ENCODE results near the gene IL1RAPL1. TPM values are rescaled to one million over a fixed set of nuclear protein-coding genes. Genes with fewer than 3 reads are reported as not detected.

The IL1RAPL1 gene
- polyA plus RNA-seq, 1 of the 3 experiments (the other 2 are of a cell fraction): 2.8 TPM

DNA sequence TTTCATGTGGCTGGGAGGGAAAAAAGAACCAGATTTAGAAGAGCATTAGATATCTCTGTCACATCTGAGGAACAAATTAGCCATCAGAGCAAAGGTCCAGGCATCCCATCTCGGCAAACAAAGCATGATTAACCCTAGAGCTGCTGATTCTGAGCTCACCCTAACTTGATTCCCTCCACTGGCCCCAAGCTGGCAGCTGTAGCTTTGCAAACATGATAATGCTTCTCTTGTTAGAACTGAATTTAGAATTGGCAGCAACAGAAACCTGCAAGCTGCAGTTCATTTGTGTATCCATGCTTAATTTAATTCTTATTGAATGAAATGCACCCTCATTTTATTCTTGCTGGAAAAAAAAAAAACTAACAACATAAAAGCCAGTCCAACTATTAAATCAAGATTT is 289.2 kb downstream of the IL1RAPL1 start:
- Histone ChIP-seq H3F3A (replicated peaks; ENCODE audit: insufficient read depth) (no peaks in the 10 kb centered on the region), H3K27me3 (ENCODE audit: insufficient read depth) (no peaks in the 10 kb centered on the region), H3K4me1 (ENCODE audit: control insufficient read depth in 1 of 2, insufficient read depth in 2 of 2, low read depth in 1 of 2, low read length in 1 of 2) (no peaks in the 10 kb centered on the region), H3K4me3 (ENCODE audit: low read depth in 2 of 2, low read length in 1 of 2) (no peak overlapping the region), H3K9ac (no peak overlapping the region), H3K36me3 (replicated peaks in 1 of 2; ENCODE audit: control insufficient read depth in 1 of 2, insufficient read depth in 2 of 2, low read length in 1 of 2) (peaks cover 0 to 3% of the 10 kb centered on the region in 2 experiments), H3K9me2 (no peaks in the 10 kb centered on the region), H3K79me2 (ENCODE audit: insufficient read depth) (no peaks in the 10 kb centered on the region), H3K27ac (ENCODE audit: low read depth in 2 of 2, low read length in 1 of 2) (no peak overlapping the region), H4K20me1 (ENCODE audit: insufficient read depth) (no peaks in the 10 kb centered on the region), H2AFZ (ENCODE audit: low read depth) (no peak overlapping the region), H3K4me2 (no peak overlapping the region), H3K9me3 (no peaks in the 10 kb centered on the region)
- WGBS (ENCODE audit: low lambda C conversion rate): 0% methylated on average over 1 of the region's 1 CpG
- ChIA-PET CTCF (no interaction called here), POLR2A (no interaction called here)
- DNase-seq: no peak
- TF ChIP-seq NRF1 (IDR thresholded peaks at IDR 0.05; ENCODE audit: low read depth, low read length) (no peak), RCOR1 (IDR thresholded peaks at IDR 0.05; ENCODE audit: low read length) (no peak), FOSL2 (IDR thresholded peaks at IDR 0.05; ENCODE audit: borderline replicate concordance, low read depth) (no peak), SMC3 (IDR thresholded peaks at IDR 0.05; ENCODE audit: low read depth, low read length) (no peak), CHD2 (IDR thresholded peaks at IDR 0.05; ENCODE audit: low read length, partially characterized antibody) (no peak), EZH2phosphoT487 (IDR thresholded peaks at IDR 0.05; ENCODE audit: borderline replicate concordance, low read depth) (no peak), EP300 (IDR thresholded peaks at IDR 0.05; ENCODE audit: borderline replicate concordance in 1 of 2, low read depth in 1 of 2, low read length in 1 of 2) (no peak), RAD21 (IDR thresholded peaks at IDR 0.05; ENCODE audit: low read length) (no peak), TAF1 (IDR thresholded peaks at IDR 0.05; ENCODE audit: borderline replicate concordance, low read depth, low read length) (no peak), POLR2AphosphoS5 (IDR thresholded peaks at IDR 0.05; ENCODE audit: low read depth, low read length) (no peak), MXI1 (IDR thresholded peaks at IDR 0.05; ENCODE audit: low read depth, low read length) (no peak), RXRA (IDR thresholded peaks at IDR 0.05; ENCODE audit: borderline replicate concordance, low read depth) (no peak)
- TF ChIP-seq, protein P1, sequence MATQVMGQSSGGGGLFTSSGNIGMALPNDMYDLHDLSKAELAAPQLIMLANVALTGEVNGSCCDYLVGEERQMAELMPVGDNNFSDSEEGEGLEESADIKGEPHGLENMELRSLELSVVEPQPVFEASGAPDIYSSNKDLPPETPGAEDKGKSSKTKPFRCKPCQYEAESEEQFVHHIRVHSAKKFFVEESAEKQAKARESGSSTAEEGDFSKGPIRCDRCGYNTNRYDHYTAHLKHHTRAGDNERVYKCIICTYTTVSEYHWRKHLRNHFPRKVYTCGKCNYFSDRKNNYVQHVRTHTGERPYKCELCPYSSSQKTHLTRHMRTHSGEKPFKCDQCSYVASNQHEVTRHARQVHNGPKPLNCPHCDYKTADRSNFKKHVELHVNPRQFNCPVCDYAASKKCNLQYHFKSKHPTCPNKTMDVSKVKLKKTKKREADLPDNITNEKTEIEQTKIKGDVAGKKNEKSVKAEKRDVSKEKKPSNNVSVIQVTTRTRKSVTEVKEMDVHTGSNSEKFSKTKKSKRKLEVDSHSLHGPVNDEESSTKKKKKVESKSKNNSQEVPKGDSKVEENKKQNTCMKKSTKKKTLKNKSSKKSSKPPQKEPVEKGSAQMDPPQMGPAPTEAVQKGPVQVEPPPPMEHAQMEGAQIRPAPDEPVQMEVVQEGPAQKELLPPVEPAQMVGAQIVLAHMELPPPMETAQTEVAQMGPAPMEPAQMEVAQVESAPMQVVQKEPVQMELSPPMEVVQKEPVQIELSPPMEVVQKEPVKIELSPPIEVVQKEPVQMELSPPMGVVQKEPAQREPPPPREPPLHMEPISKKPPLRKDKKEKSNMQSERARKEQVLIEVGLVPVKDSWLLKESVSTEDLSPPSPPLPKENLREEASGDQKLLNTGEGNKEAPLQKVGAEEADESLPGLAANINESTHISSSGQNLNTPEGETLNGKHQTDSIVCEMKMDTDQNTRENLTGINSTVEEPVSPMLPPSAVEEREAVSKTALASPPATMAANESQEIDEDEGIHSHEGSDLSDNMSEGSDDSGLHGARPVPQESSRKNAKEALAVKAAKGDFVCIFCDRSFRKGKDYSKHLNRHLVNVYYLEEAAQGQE (IDR thresholded peaks at IDR 0.05; ENCODE audit: low read depth, low read length): no peak
- TF ChIP-seq, protein P2, sequence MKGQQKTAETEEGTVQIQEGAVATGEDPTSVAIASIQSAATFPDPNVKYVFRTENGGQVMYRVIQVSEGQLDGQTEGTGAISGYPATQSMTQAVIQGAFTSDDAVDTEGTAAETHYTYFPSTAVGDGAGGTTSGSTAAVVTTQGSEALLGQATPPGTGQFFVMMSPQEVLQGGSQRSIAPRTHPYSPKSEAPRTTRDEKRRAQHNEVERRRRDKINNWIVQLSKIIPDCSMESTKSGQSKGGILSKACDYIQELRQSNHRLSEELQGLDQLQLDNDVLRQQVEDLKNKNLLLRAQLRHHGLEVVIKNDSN (IDR thresholded peaks at IDR 0.05; ENCODE audit: borderline replicate concordance, low read depth): no peak
- TF ChIP-seq, protein P3, sequence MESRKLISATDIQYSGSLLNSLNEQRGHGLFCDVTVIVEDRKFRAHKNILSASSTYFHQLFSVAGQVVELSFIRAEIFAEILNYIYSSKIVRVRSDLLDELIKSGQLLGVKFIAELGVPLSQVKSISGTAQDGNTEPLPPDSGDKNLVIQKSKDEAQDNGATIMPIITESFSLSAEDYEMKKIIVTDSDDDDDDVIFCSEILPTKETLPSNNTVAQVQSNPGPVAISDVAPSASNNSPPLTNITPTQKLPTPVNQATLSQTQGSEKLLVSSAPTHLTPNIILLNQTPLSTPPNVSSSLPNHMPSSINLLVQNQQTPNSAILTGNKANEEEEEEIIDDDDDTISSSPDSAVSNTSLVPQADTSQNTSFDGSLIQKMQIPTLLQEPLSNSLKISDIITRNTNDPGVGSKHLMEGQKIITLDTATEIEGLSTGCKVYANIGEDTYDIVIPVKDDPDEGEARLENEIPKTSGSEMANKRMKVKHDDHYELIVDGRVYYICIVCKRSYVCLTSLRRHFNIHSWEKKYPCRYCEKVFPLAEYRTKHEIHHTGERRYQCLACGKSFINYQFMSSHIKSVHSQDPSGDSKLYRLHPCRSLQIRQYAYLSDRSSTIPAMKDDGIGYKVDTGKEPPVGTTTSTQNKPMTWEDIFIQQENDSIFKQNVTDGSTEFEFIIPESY (IDR thresholded peaks at IDR 0.05; ENCODE audit: borderline replicate concordance, low read depth): no peak
- TF ChIP-seq, protein P4, sequence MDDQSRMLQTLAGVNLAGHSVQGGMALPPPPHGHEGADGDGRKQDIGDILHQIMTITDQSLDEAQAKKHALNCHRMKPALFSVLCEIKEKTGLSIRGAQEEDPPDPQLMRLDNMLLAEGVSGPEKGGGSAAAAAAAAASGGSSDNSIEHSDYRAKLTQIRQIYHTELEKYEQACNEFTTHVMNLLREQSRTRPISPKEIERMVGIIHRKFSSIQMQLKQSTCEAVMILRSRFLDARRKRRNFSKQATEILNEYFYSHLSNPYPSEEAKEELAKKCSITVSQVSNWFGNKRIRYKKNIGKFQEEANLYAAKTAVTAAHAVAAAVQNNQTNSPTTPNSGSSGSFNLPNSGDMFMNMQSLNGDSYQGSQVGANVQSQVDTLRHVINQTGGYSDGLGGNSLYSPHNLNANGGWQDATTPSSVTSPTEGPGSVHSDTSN (IDR thresholded peaks at IDR 0.05): no peak
- TF ChIP-seq, protein P5, sequence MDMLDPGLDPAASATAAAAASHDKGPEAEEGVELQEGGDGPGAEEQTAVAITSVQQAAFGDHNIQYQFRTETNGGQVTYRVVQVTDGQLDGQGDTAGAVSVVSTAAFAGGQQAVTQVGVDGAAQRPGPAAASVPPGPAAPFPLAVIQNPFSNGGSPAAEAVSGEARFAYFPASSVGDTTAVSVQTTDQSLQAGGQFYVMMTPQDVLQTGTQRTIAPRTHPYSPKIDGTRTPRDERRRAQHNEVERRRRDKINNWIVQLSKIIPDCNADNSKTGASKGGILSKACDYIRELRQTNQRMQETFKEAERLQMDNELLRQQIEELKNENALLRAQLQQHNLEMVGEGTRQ (IDR thresholded peaks at IDR 0.05; ENCODE audit: borderline replicate concordance, low read depth, low read length): no peak

Measured in SK-N-SH (cell line).